ENCODE measurements around the gene STK32C.

Gene STK32C

DNA sequence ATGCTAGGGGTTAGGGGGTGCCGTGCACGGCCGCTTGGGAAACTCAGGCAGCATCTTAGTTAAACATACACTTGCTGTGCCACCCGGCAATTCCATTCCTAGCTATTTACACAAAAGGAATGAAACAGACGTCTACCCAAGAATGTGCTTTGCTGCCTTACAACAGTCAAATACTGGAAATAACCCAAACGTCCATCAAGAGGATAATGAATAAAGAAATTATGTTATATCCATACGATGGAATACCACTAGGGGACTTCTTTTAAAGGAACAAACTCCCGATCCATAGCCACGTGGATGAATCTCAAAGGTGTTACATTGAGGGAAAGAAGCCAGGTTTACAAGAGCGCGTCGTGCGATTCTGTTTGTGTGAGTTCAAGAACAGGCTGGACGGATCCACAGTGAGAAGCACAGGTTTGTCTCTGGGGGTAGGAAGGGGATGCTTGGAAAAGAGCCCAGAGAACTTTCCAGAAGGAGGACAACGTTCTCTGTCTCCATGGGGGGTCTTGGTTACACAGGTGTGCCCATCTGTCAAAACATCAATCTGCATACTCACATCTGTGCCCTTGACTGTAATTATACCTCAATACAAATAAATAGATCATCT is 41.8 kb downstream of the STK32C start:
- DNase-seq (ENCODE audit: low read depth): no peak

DNA sequence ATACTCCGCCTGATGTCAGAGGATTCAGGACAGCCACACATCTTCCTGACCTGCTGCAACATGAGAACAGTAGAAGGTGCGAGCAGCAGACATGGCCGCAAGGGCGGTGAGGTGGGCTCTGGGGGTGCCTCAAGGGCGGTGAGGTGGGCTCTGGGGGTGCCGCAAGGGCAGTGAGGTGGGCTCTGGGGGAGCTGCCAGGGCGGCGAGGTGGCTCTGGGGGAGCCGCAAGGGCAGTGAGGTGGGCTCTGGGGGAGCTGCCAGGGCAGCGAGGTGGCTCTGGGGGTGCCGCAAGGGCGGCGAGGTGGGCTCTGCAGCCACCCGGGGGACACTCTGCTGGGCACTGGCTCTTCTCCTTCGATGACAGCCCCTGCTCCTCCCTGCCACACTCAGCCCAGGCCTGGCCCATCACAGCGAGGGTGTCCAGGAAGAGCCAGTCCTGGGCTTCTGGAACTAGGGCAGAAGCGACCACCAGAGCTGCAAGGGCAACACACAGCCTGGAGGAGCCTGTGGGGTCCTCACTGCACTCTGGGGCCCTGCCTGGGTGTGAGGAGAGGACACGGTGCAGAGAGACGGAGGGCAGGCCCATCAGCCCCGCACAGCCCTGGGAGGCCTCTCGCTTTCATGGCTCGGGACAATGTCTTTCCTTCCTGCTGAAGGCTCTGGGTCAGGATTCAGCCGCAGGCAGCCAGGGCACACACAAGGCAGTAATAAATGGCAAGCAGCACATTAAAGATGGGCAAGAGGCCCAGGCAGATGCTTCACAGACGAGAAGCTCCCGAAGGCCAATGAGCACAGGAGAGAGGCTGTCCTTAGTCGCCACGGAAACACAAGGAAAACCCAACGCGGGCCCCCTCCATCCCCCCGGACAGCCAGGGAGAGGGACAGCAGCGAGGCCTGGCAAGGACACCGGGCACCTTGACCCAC is 42.5 kb downstream of the STK32C start:
- no peak for DNase-seq (ENCODE audit: low read depth)

DNA sequence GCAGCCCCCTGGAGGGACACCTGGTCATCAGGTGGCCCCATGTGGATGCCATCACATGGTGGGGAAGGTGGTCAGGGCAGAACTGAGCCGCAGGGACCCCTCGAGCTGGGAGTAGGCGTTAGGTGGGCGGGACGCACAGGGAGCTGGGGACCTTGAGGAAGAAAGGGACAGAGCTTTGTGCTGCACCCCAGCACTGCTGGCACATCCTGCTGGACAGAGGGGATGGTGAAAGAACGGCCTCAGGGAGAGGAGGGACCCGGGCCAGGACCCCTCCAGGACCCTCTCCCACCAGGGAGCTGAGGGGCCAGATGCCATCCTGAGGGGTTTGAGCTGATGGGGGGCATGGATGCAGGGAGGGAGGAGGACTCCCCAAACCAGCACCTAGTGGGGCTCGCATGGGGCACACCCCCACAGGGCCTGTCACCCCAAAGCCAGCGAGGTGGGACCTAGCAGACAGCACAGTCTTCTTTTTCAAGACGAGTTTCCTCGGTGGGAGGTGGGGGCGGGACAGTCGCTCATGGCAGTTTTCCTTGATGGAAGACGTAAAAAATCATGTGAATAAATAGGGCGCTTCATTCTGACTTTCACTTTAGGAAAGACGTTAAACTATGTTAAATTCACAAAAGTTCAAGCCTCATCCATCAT is 43.3 kb downstream of the STK32C start:
- DNase-seq (ENCODE audit: low read depth): no peak

DNA sequence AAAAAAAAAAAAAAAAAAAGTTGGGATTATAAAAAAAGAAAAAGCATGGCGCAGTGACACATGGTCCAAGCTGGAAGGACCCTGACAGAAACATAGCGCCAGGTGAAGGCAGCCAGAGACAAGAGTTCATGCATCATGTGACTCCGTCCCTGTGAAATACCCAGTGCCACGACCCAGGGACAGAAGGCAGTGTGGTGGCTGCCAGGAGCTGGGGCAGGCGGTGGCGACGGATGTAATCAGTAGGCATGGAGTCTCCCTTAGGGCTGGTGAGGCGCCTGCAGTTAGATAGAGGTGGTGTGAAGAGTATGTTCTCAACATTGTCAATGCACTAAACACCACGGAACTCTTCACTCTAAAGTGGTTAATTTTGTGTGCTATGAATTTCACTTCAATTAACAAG is 43.9 kb downstream of the STK32C start:
- no peak for DNase-seq (ENCODE audit: low read depth)

DNA sequence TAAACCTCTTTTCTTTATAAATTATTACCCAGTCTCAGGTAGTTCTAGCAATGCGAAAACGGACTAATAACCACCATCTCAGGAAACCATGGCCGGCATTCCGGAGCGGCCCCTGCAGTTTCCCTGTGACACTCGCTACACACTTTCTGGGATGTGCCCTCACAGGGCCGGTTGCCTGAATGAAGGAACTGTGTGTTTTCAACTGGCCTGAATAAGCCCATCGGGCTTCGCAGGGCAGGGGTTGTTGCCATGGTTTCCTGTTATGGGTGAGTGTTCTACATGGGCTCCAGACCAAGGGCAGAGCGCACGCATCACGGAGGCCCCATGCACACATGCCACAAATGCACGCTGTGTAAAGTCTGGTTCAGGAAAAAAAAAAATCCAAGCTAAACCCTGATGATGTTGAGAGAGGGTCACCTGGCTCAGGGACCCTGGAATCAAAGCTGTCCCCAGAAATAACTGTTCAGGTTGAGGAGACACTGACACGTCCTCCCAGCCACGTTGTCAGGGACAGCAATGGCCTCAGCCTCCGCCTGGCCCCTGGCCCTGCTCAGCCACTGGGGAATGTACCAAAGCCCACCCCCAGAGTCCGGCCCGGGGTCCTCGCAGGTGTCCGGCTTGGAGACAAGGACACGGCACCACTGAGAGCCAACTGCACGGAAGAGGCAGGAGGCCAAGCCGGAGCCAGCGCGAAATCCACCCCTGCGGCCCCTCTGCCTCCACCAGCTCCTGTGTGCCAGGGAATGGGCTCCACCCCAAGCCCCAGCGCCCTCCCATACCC is 47.9 kb downstream of the STK32C start:
- no peak for DNase-seq (ENCODE audit: low read depth)

DNA sequence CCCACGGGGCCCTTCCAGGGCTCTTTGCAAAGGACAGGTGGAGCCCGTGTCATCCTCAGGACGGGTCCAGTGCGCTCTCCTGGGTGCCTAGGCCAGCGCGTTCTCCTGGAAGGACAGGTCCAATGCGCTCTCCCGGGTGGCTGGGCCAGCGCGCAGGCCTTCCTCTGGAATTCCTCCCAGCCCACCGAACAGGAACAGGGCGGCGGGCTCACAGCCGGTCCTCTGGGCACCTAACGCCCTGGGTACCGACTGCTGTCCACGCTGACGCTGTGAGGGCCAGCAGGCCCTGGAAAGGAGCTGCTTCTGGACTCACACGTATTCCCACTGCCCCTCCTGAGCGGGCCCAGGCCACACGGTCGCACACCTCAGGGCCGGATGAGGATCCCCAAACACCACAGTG is 49.3 kb downstream of the STK32C start:
- DNase-seq (ENCODE audit: low read depth): no peak

DNA sequence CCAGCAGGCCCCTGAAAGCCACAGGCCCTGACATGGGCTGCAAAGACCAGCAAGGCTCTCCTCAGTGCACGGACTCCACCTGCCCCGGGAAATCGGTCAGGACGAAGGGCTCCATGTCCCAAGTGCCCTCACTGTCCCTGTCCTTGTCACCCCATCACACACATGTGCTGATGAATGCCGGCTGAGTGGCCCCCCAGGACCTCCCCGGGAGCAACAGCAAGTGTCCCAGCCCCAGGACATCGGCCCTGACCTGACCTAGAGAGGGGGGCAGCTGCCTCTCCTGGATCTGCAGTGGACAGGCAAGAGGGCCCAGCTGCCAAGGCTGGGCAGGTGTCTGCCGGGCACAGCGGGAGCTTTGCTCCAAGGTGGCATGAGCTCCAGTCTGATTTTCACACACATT is 49.8 kb downstream of the STK32C start:
- DNase-seq (ENCODE audit: low read depth): no peak

DNA sequence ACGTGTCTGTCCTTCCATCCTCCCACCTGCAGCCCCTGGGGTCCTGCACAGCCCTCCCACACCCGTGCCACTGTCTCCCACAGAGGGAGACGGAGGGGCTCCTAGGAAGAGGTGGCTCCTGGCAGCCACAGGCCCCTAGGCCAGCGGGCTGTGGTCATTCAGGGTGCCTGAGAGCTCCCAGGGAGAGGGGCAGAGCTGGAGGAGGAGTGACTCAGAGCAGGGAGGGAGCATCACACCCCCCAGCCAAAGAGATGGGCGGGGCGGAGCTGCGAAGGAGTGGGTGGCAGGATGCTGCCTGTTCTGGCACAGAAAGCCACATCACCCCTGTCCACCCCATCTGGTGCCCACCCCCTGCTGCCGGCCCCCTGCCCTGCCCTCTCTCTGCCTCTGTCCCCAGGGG is 50.5 kb downstream of the STK32C start:
- DNase-seq (ENCODE audit: low read depth): no peak

DNA sequence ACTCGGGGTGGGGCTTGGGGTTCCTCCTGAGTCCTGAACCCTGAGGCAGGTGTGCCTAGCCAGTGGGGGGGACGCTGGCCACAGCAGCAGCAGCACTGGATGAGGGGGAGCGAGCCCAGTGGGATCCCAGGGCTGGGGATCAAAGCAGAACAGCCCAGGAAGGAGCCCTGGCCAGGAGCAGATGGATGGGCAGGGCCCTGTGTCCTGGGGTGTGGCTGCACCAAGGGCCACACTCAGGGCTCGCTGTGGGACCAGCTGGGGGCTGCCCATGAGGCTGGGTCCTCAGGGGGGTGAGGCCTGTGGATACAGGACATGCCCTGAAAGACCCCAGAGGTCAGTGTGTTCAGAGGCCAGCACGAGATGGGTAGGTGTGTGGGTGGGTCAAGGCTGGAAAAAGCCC is 50.9 kb downstream of the STK32C start:
- no peak for DNase-seq (ENCODE audit: low read depth)

DNA sequence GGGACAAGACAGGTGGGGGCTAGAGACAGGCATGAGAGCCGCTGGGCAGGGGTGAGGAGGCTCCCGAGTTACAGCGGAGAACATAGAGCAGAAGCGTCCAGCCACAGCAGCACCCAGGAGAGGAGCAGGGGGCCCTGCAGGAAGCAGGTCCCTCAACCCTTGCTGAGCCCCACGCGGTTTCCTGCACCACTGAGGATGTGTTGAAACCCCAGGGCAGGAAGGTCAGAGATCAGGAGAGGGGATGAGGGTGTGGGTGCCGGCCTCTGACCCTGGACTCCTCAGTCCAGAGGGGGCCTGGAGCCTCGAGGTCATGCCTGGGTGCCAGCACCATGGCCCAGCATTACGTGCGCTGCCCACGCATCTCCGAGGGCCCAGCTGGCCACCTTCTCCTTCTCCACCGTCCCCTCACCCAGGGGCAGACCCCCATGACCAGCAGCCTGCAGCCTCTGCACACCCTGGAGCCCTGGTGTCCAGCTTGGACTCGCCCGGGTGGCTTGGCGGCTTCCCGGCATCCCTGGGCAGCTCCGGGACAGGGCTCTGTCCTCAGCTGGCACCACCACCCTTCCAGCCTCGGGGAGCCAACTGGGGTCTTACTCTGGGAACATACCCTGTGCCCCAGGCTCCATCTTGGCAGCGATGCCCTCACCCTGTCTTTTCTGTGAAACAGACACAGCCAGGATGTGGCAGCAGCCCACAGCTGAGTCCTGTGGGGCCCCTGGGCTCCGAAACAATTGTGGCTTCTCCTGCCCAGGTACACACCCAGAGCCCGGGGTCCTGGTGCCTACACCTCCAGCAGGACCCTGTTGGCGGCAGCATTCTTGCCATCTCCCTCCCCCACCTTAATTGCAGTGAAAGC is 52.0 kb downstream of the STK32C start:
- no peak for DNase-seq (ENCODE audit: low read depth)

DNA sequence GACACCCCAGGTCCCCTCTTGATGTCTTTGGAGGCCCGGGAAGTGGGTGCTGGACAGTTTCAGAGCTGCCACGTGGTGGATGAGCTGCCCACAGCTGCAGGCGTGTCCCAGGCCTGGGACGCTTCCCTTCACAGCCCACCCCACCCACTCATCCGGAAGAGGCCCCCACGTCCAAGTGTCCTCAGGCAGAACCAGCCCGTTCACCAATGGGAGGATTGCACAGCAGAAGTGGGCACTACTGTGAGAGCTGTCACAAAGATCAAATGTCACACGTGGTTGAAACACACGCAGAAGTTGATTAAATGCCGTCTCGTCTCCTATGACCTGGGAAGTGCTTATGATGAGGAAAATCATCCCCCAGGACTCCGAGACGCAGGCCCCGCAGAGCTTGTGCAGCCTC is 52.9 kb downstream of the STK32C start:
- no peak for DNase-seq (ENCODE audit: low read depth)

DNA sequence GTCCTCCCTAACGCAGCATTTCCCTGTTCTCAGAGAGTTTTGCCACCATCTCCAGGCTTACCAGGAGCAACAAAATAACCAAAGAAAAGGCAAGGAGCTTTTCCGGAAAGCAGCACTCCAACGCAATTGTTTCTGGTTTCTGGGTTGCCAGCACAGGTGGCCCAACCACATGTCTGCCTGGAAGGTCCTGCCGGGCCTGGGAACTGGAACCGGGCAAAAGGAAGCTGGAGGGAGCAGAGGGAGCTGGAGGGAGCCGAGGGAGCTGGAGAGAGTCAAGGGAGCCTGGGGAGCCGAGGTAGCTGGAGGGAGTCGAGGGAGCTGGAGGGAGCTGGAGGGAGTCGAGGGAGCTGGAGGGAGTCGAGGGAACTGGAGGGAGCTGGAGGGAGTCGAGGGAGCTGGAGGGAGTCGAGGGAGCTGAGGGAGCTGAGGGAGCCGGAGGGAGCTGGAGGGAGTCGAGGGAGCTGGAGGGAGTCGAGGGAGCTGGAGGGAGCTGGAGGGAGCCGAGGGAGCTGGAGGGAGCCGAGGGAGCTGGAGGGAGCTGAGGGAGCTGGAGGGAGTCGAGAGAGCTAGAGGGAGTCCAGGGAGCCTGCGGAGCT is 54.6 kb downstream of the STK32C start:
- no peak for DNase-seq (ENCODE audit: low read depth)

DNA sequence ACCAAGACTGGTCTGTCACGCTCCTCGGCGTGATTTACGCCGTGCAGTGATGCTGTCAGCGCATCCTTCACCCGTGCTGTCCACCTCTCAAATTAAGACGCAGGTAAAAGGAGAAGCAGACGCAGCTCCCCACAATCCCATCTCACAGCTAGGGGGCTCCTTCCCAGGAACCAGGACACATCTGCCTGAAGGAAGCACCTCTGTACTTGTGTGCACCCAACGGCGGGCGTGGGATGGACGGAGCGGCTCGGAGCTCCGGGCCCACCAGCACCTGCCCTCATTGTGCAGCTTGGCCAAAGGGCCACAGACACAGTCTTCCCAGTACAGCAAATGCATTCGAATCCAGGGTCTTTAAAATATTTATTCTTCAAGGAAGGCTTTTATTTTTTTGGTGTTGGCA is 55.3 kb downstream of the STK32C start:
- DNase-seq (ENCODE audit: low read depth): no peak

DNA sequence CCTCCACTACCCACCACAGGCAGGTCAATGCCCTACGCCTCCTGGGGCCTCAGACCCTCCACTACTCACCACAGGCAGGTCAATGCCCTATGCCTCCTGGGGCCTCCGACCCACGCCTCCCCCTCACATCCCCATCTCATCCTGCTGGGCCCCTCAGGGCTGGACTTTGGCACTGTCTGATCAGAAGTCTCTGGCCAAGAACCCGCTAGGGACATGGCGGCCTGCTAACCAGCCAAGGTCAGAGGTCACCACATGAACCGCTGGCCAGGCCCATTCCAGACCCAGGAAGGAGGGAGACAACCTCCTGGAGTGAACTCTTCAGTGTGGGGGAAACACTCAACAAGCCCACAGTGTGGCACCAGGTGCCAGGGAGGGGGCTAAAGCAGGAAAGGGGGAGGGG is 55.8 kb downstream of the STK32C start:
- DNase-seq (ENCODE audit: low read depth): no peak

DNA sequence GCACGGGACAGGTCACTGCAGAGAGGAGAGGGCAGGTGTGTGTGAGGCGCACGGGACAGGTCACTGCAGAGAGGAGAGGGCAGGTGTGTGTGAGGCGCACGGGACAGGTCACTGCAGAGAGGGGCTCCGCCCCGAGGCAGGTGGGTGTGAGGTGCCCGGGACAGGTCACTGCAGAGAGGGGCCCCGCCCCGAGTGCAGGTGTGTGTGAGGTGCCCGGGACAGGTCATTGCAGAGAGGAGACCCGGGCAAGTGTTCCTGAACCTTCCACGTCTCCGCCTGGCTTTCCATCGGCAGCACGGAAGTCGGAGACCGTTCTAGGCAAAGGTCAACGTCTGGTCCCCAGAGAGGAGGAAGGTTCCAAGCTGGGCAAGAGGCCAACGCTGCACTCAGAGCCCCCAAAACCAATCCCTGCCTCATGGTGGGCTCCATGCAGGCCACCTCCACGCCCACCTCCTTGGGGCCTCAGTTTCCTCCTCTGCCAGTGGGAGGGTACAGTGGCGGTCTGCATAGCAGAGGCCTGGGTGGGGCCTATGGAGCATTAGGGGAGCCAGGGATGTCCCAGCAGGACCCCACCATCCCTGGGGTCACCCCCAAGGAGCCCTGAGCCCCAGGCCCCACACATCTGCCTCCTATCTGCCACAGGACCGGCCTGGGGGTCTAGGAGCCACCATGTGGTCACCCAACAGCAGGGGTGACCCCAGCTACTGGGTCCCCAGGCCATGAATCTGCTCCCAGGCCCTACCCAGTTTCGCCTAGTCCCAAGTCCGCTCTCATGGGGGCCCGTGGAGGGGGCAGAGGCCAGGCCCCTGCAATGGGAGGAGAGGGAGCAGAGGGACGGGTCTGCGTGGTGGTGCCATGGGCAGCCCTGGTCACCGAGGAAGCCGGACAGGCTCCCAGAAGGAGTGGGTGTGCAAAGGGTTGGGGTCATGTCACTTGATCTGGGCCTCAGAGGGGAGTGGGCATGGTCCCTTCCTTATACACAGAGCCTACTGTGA is 57.0 kb downstream of the STK32C start:
- no peak for DNase-seq (ENCODE audit: low read depth)

DNA sequence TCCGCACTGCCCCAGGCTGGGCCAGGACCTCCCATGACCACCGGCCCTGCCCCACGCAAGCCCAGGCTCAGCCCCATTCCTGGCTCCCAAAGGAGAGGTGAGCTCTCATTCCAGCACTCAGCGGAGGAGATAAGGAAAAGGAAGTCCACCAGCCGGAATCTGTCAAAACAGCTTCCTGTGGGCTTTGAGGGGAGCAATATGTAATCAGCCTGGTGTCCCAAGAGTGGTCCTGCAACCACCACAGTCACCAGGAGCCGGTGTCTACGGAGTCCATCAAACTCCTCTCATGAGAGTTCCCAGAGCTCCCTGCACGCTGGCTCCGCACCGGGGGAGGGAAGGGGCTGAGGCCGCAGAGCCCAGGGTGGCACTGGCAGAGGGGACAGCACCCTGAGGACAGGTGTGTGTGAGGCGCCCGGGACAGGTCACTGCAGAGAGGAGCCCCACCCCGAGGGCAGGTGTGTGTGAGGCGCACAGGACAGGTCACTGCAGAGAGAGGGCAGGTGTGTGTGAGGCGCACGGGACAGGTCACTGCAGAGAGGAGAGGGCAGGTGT is 57.9 kb downstream of the STK32C start:
- DNase-seq (ENCODE audit: low read depth): no peak

DNA sequence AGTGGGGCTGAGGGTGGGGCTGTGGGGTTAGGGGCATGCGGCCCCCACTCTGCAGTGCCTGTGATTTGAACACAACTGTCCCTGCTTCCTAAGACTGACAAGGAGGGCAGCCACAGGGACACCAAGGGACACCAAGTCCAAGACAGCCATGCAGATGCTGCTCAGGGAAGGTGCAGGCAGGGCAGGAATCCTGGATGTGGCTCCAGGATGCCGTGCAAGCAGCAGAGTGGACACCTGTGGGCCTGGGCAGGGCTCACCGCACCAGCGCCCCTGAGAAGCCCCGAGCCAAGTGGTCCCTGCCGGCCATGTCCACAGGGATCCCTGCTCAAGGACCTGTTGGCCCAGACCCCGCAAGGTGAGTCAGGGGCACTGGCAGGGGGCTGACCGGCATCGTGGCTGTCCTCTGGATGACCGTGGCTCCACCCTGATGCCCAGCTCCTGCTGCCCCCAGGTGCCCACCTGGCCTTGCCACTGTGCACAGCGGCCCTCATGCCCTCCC is 58.5 kb downstream of the STK32C start:
- DNase-seq (ENCODE audit: low read depth): no peak

DNA sequence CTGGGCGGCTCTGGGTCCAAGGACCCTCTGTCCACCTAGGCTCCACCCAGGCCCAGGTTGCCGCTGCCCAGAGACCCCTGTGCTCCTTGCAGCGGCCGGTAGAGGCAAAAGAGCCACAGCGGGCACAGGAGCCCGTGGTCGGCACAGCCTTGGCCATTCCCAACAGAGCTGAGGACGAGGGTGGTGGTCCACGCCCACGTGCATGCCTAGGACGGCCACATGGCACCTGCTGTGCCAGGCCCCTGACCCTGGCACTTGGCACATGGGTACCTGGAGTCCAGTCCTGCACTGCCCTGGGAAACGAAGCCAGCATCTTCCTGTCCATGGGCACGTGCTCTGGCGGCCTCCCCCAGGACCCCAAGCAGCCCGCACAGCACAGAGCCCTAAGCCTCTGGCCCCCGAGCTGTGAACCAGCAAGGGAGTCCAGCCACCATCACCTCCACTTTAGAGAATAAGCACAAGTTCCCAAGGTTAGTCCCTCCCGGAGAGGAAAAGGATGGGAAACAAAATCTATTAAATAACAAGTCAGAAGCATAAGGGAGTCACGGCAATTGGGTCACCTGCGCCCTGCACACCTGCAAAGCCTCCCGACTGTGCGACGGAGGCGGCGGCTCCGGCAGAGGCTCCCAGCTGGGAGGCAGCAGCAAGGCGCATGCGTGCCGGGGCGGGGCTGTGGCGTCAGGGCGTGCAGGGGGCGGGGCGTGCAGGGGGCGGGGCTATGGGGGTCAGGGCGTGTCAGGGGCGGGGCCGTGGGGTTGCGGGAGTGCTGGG is 59.1 kb downstream of the STK32C start:
- peak; percentile 36 for DNase-seq (ENCODE audit: low read depth)

DNA sequence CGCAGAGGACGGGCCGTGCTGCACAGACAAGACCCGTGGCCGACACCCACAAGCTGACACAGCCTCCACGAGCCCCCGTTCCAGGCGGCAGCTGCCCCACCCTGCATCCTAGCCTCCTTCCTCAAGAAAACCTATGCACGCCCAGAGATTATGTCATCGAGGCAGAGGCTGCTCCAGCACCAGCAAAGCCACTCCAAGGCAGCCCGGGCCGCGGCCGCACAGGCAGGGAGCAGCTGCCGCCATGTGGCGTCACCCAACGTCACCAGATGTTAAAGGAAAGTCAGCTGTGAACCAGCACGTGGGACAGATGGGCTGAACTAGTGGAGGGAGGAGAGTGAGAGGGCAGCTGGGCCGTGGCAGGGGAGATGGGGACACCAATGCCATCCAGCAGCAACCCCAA is 59.8 kb downstream of the STK32C start:
- DNase-seq (ENCODE audit: low read depth): no peak
